Stimulated activated naive CD8-positive, alpha-beta T cell treated with anti-CD3 and anti-CD28 coated beads, Interleukin-15, amount 100 ng/mL, for 72 hours (primary cell): ENCODE results near the gene ACSBG1.

Source experiments
- ATAC-seq: fragments of 150-1000 bp; cut with Tn5 transposase; 2 replicates; pipeline ENCODE4 v1.10.0; 2021; ENCODE audit warnings: mild to moderate bottlenecking, moderate library complexity
- DNase-seq, 2 donors: peaks; one replicate each; pipeline ENCODE4 v3.0.0; 2021 to 2022
- H3K27ac Mint-ChIP-seq, 2 donors: one replicate each; pipeline ENCODE4 v1.8.0; 2022; ENCODE audit warnings: mild to moderate bottlenecking in 2 of 2, mixed read lengths in 2 of 2, moderate library complexity in 2 of 2
- H3K27me3 Mint-ChIP-seq: one replicate; pipeline ENCODE4 v1.8.0; 2022; ENCODE audit warnings: mixed read lengths
- H3K4me1 Mint-ChIP-seq: one replicate; pipeline ENCODE4 v1.8.0; 2022; ENCODE audit warnings: mild to moderate bottlenecking, mixed read lengths
- H3K4me3 Mint-ChIP-seq, 2 donors: one replicate each; pipeline ENCODE4 v1.8.0; 2022; ENCODE audit warnings: mild to moderate bottlenecking in 2 of 2, mixed read lengths in 2 of 2, moderate library complexity in 1 of 2
- H3K9me3 Mint-ChIP-seq, 2 donors: one replicate each; pipeline ENCODE4 v1.8.0; 2022; ENCODE audit warnings: mixed read lengths in 2 of 2

ACSBG1 gene

GRCh38 chr15:78213425-78213750 lies 21.0 kb downstream of the ACSBG1 start:
- no peak for DNase-seq
- ATAC-seq = no peak
- Mint-ChIP-seq H3K4me3 (no peak overlapping the region), H3K9me3 (no peaks in the 10 kb centered on the region), H3K27me3 (peaks cover 15% of the 10 kb centered on the region), H3K4me1 (no peaks in the 10 kb centered on the region), H3K27ac (no peak overlapping the region)

- Mint-ChIP-seq H3K4me1 (no peaks in the 10 kb centered on the region), H3K27me3 (peaks cover 15% of the 10 kb centered on the region), H3K9me3 (no peaks in the 10 kb centered on the region), H3K4me3 (no peak overlapping the region), H3K27ac (peak overlapping the region in 1 of 2 donors; percentile 33)
- DNase-seq (no peak), ATAC-seq (no peak)
Observed at GRCh38 chr15:78212546-78213424, 21.6 kb downstream of the ACSBG1 start.

GRCh38 chr15:78212008-78212407 lies 22.4 kb downstream of the ACSBG1 start:
- H3K27me3 Mint-ChIP-seq = peaks cover 15% of the 10 kb centered on the region
- DNase-seq (no peak), ATAC-seq (no peak)
- H3K4me3 Mint-ChIP-seq = no peak overlapping the region
- no peaks in the 10 kb centered on the region for H3K4me1 Mint-ChIP-seq
- H3K9me3 Mint-ChIP-seq = no peaks in the 10 kb centered on the region
- no peak overlapping the region for H3K27ac Mint-ChIP-seq

GRCh38 chr15:78211189-78211921 lies 23.0 kb downstream of the ACSBG1 start:
- Mint-ChIP-seq H3K27me3 (peaks cover 15% of the 10 kb centered on the region), H3K4me3 (no peak overlapping the region), H3K4me1 (no peaks in the 10 kb centered on the region), H3K27ac (no peak overlapping the region), H3K9me3 (no peaks in the 10 kb centered on the region)
- DNase-seq (no peak), ATAC-seq (no peak)

- H3K4me3 Mint-ChIP-seq = no peak overlapping the region
- peaks cover 15% of the 10 kb centered on the region for H3K27me3 Mint-ChIP-seq
- DNase-seq (no peak), ATAC-seq (no peak)
- H3K27ac Mint-ChIP-seq = no peak overlapping the region
- H3K4me1 Mint-ChIP-seq = no peaks in the 10 kb centered on the region
- H3K9me3 Mint-ChIP-seq = no peaks in the 10 kb centered on the region
Observed at GRCh38 chr15:78210349-78210717, 24.0 kb downstream of the ACSBG1 start.

- H3K27me3 Mint-ChIP-seq = peaks cover 15% of the 10 kb centered on the region
- H3K9me3 Mint-ChIP-seq = no peaks in the 10 kb centered on the region
- no peak overlapping the region for H3K4me3 Mint-ChIP-seq
- ATAC-seq = no peak
- no peak for DNase-seq
- H3K4me1 Mint-ChIP-seq = no peaks in the 10 kb centered on the region
- H3K27ac Mint-ChIP-seq = peak overlapping the region in 1 of 2 donors; percentile 27
Observed at GRCh38 chr15:78209646-78210348, 24.6 kb downstream of the ACSBG1 start.

GRCh38 chr15:78208887-78209645 lies 25.3 kb downstream of the ACSBG1 start:
- no peaks in the 10 kb centered on the region for H3K4me1 Mint-ChIP-seq
- ATAC-seq = no peak
- peak overlapping the region in 1 of 2 donors; percentile 27 for H3K27ac Mint-ChIP-seq
- H3K27me3 Mint-ChIP-seq = peaks cover 15% of the 10 kb centered on the region
- H3K4me3 Mint-ChIP-seq = no peak overlapping the region
- no peaks in the 10 kb centered on the region for H3K9me3 Mint-ChIP-seq
- no peak for DNase-seq

- Mint-ChIP-seq H3K27ac (no peak overlapping the region), H3K27me3 (peaks cover 15% of the 10 kb centered on the region), H3K9me3 (no peaks in the 10 kb centered on the region), H3K4me1 (no peaks in the 10 kb centered on the region), H3K4me3 (no peak overlapping the region)
- ATAC-seq (no peak), DNase-seq (no peak)
Observed at GRCh38 chr15:78208341-78208844, 26.0 kb downstream of the ACSBG1 start.

- Mint-ChIP-seq H3K27me3 (peaks cover 10% of the 10 kb centered on the region), H3K9me3 (no peaks in the 10 kb centered on the region), H3K4me3 (no peak overlapping the region), H3K27ac (no peak overlapping the region), H3K4me1 (no peaks in the 10 kb centered on the region)
- DNase-seq (no peak), ATAC-seq (no peak)
Observed at GRCh38 chr15:78207641-78208340, 26.6 kb downstream of the ACSBG1 start.

- no peak for DNase-seq
- Mint-ChIP-seq H3K27ac (peak overlapping the region in 1 of 2 donors; percentile 43), H3K27me3 (peaks cover 5% of the 10 kb centered on the region), H3K4me1 (no peaks in the 10 kb centered on the region), H3K9me3 (no peaks in the 10 kb centered on the region), H3K4me3 (no peak overlapping the region)
- no peak for ATAC-seq
Observed at GRCh38 chr15:78207110-78207458, 27.3 kb downstream of the ACSBG1 start.

- ATAC-seq = no peak
- Mint-ChIP-seq H3K4me3 (no peak overlapping the region), H3K4me1 (no peaks in the 10 kb centered on the region)
Observed at GRCh38 chr15:78206326-78207109, 27.8 kb downstream of the ACSBG1 start.

GRCh38 chr15:78205856-78206255 lies 28.5 kb downstream of the ACSBG1 start:
- ATAC-seq (no peak), DNase-seq (no peak)
- peak overlapping the region in 1 of 2 donors; percentile 65 for H3K27ac Mint-ChIP-seq
- no peak overlapping the region for H3K4me3 Mint-ChIP-seq
- H3K9me3 Mint-ChIP-seq = no peaks in the 10 kb centered on the region
- H3K4me1 Mint-ChIP-seq = no peaks in the 10 kb centered on the region
- H3K27me3 Mint-ChIP-seq = no peaks in the 10 kb centered on the region

More at GRCh38 chr15:78206326-78207109, 27.8 kb downstream of the ACSBG1 start:
- Mint-ChIP-seq H3K9me3 (no peaks in the 10 kb centered on the region), H3K27me3 (no peaks in the 10 kb centered on the region), H3K27ac (peak overlapping the region in 1 of 2 donors; percentile 49)
- DNase-seq = no peak

GRCh38 chr15:78205337-78205736 lies 29.0 kb downstream of the ACSBG1 start:
- DNase-seq (no peak), ATAC-seq (no peak)
- Mint-ChIP-seq H3K27ac (no peak overlapping the region), H3K4me3 (no peak overlapping the region), H3K27me3 (no peaks in the 10 kb centered on the region), H3K4me1 (no peaks in the 10 kb centered on the region), H3K9me3 (no peaks in the 10 kb centered on the region)
